Activated CD4-positive, alpha-beta T cell treated with anti-CD3 and anti-CD28 coated beads, Interleukin-10, Interleukin-2, amounts not matched to agents 100 ng/mL and 50 ng/mL, durations not matched to agents 16 hours and 8 hours (primary cell): ENCODE results near the gene RNF31.

ENCODE experiments used
- DNase-seq: peaks from one replicate; pipeline ENCODE4 v3.0.0-alpha.2; 2020

The RNF31 gene

DNA sequence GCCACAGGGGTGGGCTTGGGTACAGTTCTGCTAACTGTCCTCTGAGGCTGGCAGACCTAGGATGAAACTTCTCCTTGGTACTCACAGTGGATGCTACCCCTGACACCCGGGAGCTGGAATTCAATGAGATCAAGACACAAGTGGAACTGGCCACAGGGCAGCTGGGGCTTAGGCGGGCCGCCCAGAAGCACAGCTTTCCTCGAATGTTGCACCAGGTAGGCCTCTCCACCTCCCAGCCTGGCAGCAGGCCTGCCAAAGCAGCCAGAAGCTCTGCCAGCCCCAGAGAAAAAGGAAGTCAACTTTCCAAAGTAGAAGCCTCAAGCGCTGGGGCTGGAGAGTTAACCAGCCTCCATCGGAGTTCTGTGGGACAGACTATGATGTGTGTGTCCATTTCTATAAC, 30.1 kb upstream of the RNF31 start:
- DNase-seq, result no peak

DNA sequence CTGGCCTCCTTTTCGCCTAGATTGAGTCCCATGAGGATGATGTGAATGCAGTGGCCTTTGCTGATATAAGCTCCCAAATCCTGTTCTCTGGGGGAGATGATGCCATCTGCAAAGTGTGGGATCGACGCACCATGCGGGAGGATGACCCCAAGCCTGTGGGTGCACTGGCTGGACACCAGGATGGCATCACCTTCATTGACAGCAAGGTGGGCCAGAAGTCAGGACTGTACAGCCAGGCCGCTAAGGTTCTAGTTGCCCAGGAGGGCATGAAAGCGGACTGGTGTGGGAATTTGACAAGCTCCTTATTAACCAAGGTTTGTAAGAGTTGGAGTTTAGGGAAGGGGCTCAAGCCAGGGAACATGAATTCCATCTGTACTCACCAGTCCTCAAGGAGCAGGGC, 27.6 kb upstream of the RNF31 start:
- no peak for DNase-seq

DNA sequence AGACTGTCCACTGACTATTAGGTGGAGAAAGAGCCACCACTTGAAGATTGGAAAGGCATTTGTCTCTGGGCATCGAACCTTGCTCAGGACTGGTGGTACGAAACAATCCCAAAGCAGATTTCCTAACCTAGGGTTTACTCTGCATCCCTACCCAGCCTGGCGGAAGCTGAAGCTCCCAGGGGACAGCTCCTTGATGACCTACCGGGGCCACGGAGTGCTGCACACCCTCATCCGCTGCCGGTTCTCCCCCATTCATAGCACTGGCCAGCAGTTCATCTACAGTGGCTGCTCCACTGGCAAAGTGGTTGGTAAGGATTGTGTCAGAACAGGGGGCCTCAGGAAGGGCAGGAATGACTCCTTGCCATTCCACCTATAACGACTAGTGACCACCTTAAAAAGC, 26.1 kb upstream of the RNF31 start:
- no peak for DNase-seq

DNA sequence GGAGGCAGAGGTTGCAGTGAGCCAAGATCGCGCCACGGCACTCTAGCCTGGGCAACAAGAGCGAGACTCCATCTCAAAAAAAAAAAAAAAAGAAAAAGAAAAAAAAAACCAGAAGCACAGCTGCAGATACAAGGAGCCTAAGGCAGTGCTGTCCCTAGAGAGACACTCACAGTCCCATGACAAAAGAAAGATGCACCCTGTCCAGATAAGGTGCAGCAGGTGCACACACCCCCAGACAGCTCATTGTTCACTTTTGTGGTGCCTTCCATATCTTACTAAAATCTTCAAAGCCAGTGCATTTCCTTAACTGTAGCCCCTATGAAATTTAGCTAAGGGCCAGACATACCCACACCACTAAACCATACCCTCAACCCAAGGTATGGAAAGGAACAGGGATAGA, 24.9 kb upstream of the RNF31 start:
- DNase-seq, result no peak

DNA sequence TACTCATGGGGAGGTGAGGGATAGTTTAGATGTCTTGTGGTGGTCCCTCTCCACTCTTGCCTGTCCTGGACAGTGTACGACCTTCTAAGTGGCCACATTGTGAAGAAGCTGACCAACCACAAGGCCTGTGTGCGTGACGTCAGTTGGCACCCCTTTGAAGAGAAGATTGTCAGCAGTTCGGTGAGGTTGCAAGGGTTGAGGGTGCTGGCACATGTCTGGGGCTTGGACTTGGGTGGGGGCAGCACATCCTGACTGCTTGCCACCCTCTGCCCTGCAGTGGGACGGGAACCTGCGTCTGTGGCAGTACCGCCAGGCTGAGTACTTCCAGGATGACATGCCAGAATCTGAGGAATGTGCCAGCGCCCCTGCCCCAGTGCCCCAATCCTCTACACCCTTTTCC, 24.4 kb upstream of the RNF31 start:
- no peak for DNase-seq

DNA sequence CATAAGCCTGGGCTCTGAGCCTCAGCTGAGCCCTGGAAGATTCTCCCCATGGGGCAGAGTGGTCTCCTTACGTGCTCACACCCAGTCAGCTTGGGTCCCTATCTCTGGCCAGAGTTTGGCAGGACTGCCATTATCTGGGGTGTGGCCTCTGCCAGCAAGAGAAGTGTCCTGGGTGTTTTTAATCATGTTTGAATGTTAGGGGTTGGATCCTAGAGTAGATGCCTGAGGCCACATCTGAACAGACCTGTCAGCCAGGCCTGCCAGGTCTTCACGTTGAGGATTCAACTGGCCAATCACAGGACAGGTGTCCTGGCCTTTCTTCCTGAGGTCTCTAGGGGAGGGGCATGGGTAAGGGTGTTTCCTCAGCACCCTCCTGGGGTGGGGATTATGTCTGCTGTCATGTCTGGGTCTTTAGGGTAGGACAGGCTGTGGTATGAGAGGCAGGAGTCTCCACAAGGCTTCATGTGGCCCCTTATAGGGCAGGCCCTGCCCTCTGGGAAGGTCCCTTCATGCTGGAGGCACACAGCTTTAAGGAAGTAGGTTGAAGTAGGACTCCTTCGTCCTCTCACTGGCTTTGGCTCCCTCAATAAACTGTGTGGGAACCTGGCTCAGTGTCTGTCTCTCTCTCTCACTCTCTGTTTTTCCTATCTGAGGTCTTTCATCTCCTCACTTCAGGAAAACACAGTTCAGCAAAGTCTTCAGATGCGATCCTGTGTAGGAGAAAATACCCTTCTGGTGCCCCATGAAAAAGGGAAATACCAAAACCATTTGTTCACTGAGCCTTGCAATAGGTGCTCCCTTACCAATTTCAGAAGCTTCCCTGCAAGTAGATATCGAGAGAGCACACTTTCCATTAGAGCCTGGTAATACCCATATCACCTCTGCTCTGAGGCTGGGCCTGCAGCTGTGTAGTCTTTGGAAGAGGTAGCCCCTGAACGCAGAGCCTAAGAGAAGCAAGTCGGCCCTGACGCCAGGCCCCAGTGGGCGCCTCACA, 23.6 kb upstream of the RNF31 start:
- DNase-seq, result no peak

DNA sequence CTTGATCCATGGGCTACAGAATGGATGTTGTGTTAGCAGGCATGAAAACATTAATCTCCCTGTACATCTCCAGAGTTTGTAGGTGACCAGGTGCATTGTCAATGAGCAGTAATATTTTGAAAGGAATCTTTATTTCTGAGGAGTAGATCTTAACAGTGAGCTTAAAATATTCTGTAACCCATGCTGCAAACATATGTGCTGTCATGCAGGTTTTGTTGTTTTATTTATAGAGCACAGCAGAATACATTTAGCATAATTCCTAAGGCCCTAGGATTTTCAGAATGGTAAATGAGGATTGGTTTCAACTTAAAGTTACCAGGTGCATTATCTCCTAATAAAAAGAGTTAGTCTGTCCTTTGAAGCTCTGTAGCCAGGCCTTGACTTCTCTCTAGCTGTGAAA, 20.4 kb upstream of the RNF31 start:
- no peak for DNase-seq

DNA sequence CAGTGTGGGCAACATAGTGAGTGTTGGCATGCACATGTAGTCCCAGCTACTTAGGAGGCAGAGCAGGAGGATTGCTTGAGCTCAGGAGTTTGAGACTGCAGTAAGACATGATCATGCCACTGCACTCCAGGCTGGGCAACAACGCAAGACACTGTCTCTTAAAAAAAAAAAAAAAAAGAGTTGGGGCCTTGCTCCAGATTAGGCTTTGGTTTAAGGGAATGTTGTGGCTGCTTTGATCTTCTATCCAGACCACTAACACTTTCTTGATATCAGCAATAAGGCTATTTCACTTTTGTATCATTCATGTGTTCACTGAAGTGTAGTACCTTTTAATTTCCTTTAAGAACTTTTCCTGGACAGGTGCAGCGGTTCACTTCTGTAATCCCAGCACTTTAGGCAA, 19.6 kb upstream of the RNF31 start:
- DNase-seq, result no peak

DNA sequence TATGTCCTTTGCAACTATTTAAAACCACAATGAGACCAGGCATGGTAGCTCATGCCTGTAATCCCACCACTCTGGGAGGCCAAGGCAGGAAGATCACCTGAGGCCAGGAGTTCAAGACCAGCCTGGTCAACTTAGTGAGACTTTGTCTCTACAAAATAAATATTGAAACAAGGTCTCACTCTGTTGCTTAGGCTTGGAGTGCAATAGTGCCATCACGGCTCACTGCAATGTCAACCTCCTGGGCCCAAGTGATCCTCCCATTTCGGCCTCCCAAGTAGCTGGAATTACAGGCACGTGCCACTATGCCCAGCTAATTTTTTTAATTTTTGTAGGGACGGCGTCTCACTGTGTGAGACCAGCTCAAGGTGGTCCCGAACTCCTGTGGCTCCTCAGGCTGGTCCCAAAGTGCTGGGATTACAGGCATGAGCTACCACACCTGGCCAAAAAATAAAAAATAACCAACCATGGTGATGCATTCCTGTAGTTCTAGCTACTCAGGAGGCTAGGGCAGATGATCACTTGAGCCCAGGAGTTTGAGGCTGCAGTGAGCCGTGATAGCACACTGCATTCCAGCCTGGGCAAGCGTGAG, 17.8 kb upstream of the RNF31 start:
- DNase-seq, result no peak

DNA sequence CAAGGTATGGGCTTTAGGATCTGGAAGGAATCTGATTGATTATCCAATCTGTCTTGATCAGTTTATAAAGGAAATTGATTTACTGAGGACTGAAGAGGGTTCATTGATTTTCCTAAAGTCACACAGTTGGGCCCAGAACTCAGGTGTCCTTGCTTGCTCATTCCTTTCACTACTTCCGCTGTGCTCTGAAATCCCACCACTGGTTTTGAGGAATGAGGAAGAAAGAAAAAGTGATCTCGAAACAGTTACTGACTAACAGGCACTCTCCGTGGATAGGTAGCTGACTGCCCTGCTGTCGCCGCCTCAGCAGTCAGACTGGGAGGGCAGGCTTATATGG, 16.9 kb upstream of the RNF31 start, which contains the start of gene FITM1:
TSS of gene FITM1 (plus strand) at position 280 of the 337 bp plus-strand sequence. CDS start 905 bp downstream, outside the sequence.
- no peak for DNase-seq

DNA sequence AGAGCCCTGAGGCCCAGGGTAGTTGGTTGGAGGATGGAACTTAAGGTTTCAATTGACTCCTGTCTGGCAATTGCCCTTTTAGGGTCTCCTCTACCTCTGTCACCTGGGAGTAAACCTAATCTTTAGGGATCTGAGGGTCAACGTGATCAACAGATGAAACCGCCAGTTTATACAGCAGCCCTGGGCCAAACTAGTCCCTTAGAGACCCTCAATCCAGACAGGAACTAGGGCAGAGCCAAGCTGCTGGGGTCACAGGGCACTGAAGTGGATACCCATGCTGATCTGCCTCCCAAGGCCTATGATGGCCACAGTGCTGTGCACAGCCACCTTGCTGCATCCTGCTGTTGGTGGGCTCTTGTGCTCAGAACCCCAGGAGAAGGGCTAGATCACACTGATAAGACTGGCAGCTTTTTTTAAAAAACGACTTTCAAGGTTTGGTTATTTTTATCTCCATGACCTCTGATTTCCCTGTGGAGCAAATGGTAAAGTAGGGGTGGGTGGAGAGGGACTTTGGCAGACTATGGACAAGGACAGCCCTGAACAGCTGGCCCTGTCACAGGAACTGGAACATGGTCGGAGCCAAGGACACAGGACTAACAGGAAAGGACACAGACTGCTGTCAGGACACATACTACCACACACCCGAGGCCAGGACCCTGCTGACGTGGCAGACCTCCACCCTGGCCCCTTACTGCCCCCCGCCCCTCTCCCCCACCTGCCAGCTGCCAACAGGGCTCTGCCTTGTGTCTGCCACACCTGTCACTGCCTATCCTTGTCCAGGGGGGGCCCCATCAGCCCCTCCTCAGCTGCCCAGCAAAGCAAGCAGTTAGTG, 16.4 kb upstream of the RNF31 start:
- DNase-seq, result no peak

DNA sequence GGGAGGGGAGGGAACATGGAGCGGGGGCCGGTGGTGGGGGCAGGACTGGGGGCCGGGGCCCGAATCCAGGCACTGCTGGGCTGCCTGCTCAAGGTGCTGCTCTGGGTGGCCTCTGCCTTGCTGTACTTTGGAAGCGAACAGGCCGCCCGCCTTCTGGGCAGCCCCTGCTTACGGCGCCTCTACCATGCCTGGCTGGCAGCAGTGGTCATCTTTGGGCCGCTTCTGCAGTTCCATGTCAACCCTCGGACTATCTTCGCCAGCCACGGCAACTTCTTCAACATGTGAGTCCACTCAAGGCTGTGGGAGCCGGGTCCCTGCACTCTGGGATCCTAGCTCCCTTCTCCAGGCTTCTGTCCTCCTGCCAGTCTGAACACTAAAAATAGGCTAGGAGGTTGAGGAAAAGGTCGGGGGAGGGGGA, 15.7 kb upstream of the RNF31 start:
- no peak for DNase-seq

DNA sequence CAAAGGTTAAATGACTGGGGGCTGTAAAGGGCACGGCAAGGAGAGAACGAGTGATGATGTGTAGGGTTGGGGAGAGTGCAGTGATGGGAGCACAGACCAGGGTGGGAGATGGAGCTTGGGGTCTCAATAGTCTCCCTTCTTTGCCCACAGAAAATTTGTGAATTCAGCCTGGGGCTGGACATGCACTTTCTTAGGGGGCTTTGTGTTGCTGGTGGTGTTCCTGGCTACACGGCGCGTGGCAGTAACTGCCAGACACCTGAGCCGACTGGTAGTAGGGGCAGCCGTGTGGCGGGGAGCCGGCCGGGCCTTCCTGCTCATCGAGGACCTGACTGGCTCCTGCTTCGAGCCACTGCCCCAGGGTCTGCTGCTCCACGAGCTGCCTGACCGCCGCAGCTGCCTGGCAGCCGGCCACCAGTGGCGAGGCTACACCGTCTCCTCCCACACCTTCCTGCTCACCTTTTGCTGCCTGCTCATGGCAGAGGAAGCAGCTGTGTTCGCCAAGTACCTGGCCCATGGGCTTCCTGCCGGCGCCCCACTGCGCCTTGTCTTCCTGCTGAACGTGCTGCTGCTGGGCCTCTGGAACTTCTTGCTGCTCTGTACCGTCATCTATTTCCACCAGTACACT, 15.1 kb upstream of the RNF31 start:
- no peak for DNase-seq

DNA sequence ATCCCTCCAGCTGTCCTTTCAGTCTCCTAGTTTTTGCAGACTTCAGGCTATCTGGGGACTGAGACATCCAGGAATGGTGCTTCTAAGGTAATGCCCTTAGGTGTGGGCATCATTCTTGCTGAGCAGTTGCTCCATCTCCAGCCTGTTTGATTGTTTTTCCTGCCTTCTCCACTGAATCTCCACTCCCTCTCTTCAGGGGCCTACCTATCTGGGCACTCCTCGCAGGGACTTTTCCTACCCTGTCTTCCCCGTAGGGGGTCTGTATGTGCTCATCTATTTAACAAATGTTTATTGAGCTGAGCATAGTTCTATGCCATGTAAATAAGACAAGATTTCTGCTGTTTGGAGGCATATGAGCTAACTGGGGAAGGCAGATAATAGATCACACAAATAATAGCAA, 14.3 kb upstream of the RNF31 start:
- DNase-seq, result no peak

DNA sequence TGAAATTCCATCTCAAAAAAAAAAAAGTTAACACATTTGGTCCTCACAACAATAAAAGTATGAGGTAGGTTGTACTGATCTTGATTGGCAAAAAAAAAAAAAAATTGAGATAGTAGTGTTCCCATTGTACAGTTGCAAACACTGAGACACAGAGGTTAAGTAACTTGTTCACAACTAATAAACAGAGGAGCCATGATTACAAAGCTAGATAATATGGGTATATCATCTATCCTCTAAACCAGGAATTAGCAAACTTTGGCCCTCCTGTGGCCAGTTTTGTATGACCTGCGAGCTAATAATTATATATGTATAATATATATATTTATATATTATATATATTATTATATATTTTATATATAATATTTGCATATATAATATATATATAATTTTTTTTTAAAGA, 13.6 kb upstream of the RNF31 start:
- no peak for DNase-seq

DNA sequence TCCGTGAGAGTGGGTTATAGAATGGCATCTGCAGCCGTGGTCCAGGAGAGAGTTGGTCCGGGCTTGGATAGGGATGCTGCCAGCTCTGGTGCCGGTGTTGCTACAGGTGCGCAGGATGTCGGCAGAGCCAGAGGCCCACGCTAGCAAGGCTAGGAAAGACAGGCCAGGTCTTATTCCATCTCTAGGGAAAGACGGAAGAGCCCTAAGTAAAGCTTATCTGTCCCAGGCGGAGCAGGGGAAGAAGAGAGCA, 11.8 kb upstream of the RNF31 start:
- DNase-seq, result no peak

DNA sequence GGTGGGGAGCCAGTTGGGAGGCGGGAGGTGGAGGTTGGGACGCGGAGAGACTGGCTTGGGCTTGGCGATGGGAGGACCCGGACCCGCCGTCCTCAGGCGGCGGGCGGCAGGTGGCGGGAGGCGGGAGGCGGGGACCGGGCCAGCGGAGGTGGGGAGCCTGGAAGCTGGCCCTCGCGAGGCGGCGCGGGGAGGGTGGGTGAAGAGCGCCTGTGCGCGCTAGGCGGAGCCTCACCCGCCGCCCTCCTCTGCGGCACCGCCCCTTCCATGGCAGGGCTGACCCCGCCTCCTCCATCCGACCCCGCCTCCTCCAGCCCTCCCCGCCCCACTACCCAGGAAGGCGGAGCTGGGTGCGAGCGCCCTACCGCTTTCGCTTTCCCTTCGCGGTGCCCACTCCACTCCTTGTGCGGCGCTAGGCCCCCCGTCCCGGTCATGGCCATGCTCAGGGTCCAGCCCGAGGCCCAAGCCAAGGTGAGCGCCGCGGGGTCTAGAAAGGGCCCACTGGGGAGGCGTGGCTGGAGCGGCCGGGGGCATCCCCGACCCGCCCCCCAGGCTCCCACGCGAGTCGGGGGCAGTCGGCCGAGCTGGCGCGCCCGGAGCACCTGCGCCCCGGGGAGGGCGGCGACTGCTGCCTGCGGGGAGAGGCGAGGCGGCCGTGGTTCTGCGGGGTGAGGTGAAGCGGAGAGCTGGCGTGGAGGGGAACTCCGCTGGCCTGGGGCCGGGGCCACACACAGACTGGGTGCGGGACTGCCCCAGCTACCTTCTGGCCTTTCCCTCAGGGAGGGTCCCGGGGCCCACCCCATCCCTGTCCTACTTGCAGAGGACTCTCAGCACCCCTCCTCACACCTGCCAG, 11.2 kb upstream of the RNF31 start, which contains the start of gene PSME1:
TSS of gene PSME1 (plus strand) at position 361 of the 850 bp plus-strand sequence. CDS start at position 430, 69 bp downstream.
- DNase-seq, result peak; percentile 96

DNA sequence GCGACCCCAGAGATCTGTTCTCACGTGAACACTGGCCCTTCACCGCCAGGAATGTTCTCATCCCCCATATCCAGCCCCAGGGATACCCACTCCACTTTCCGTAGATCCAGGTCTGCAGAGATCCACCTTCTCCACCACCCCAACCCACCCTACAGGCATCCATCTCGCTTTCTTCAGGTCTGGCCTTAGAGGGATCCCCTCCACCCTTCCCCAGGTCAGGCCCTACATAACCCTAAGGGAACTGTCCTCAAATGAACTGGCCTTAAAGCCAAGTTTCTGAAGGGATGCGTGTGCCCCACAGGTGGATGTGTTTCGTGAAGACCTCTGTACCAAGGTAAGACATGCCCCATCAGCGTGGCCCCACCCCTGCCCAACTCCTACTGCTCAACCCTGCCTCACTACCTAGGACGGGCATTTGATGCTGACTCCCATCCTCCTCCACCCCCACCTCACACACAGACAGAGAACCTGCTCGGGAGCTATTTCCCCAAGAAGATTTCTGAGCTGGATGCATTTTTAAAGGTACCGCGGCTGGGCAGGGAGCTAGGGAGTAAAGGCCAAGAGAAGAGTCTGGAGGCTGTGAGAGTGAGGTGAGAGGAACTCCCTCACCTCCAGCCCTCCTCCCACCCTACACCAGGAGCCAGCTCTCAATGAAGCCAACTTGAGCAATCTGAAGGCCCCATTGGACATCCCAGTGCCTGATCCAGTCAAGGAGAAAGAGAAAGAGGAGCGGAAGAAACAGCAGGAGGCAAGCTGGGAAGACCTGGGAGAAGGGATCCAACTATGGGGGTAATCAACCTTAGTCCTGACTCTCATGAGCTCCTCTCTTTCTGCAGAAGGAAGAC, 10.4 kb upstream of the RNF31 start:
- DNase-seq, result peak; percentile 32

DNA sequence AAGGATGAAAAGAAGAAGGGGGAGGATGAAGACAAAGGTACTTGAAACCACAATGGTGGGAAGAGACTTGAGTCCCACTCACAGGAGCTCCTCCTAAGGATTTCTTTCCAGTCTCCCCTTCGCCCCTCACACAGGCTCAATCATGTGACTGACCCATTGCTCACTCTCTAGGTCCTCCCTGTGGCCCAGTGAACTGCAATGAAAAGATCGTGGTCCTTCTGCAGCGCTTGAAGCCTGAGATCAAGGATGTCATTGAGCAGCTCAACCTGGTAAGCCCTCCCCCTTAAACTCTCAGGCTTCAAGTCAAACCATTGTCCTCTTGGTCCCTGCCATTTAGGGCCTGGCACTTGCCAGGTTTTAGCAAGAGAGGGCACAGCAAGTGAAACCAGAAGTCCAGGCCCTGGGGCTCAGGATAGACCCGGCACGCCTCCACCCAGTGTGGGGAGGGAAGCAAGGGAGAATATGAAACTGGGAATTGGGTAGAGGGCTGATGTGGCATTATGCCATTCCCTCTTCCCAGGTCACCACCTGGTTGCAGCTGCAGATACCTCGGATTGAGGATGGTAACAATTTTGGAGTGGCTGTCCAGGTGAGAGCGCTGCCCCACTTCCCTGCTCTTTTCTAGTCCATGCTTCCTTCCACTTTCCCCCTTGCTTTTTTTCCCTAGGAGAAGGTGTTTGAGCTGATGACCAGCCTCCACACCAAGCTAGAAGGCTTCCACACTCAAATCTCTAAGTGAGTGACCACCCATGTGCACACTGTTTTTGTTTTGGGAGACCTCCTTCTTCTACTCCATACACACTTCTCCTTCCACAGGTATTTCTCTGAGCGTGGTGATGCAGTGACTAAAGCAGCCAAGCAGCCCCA, 9.5 kb upstream of the RNF31 start:
- DNase-seq, result no peak
